Fibroblast of skin of right biceps (primary cell): ENCODE data around the gene UHRF2.
A peak's percentile ranks its signal among the peaks of the same experiment; 100 is the strongest.
"Not testable (repeated sequence)": the region's sequence is repeated elsewhere in the genome, so short reads cannot be mapped to it uniquely, and the experiment has no call there.

Experiments used
- DNase-seq: peaks from one replicate; pipeline ENCODE4 v3.0.0-alpha.2; 2013

UHRF2 gene

GRCh38 chr9:6431038-6431437, 18.0 kb downstream of the UHRF2 start:
- DNase-seq: no peak

GRCh38 chr9:6433410-6433809, 20.4 kb downstream of the UHRF2 start:
- peak; percentile 35 for DNase-seq

GRCh38 chr9:6439051-6439703, 26.2 kb downstream of the UHRF2 start:
- DNase-seq: no peak

DNA sequence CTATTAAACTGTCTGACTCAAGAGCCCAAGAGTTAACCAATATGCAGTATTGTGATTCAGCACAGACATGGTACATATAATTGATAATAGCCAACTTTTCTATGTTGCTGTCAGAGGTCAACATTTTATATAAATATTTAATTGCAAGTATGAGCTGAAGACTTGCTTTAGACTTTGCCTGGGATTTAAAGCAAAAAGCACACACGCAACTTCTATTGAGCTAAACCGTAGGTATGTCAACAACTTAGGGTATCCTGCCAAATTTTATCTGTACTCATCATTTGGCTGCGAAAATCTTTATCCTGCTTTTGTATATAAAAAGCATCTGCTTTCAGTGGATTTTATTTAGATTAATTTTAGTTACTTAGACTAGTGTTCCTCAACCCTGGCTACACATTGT, 27.4 kb downstream of the UHRF2 start:
- DNase-seq: no peak

GRCh38 chr9:6441269-6441668, 28.3 kb downstream of the UHRF2 start:
- peak; percentile 8 for DNase-seq

DNA sequence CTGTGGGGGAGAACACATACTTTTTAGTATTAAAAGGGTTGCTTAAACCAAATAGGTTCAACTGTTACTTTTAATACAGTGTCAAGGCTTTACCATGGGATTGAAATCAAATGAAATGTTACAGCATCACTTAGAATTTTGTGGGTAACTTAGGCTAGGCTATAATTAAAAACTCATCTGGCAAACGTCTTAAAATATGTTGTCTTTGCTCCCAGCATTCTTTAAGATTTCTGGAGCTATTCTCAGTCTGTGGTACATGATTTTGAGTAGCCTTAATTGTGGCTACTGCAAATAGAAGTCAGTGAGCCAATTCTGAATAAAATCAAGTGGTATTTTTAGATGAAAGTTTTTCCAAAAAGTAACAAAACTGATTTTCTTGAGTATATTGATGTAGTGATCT, 30.7 kb downstream of the UHRF2 start:
- peak; percentile 18 for DNase-seq

DNA sequence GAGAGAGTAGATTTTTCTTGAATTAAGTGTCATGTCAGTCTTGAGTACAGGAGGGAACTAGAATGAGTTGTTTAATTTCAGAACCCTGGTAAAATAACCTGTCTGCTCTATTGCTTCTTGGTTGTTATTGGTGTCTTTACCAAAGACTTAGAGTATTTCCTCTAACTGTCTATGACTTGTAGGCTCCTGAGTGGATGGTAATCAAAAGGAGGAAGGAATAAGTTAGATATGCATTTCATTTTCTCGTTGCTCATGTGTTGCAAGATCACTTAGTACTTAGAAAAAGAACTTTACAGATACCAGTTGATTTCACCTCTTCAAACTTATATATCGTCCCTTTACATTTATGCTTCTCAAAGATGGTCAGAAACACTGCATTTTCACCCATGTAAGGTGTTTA, 31.1 kb downstream of the UHRF2 start:
- DNase-seq: no peak

DNA sequence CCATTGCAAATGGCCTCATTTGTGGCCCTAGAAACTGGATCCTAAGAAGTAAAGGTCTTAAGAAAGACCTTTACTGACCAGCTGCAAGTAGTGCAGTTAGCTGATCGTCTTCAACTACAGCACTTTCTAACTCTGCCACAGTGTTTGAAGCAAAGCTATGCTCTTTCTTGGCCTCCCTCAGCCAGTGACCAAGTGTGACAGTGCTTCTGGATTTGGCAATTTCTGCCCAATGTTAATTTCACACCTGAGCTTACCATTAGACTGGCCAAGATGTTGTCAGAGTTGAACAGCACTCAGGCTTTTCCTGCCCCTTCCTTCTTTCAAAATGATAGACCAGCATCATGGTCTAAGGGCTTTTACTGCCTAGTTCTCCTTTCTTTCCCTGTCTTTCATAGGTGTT, 36.1 kb downstream of the UHRF2 start:
- DNase-seq: no peak

DNA sequence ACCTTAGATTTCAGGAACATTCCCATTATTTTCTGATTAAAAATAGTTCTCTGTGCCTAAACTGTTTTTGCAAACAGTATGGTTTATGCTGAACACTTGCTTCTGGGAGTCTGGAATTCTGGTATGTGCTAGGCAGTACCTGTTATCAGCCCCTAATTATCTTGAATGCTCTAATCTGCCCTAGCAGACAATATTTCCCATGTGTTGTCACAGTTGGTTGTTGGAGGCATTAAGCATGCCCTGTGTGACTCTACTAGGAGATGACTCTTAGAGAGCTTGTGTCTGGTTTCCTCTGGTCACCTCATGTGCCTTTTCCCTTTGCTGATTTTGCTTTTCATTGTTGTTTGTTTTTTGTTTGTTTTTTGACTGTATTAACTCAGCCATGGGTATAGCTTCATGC, 36.6 kb downstream of the UHRF2 start:
- no peak for DNase-seq

GRCh38 chr9:6450641-6451375, 37.8 kb downstream of the UHRF2 start:
- DNase-seq: no peak

GRCh38 chr9:6455292-6455691, 42.3 kb downstream of the UHRF2 start:
- DNase-seq: not testable (repeated sequence)

DNA sequence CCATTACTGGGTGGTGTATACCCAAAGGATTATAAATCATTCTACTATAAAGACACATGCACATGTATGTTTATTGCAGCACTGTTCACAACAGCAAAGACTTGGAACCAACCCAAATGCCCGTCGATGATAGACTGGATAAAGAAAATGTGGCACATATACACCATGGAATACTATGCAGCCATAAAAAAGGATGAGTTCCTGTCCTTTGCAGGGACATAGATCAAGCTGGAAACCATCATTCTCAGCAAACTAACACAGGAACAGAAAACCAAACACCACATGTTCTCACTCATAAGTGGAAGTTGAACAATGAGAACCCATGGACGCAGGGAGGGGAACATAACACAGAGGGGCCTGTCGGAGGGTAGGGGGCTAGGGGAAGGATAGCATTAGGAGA, 45.7 kb downstream of the UHRF2 start:
- not testable (repeated sequence) for DNase-seq

- no peak for DNase-seq
Measured at GRCh38 chr9:6459718-6460117, 46.7 kb downstream of the UHRF2 start.

DNA sequence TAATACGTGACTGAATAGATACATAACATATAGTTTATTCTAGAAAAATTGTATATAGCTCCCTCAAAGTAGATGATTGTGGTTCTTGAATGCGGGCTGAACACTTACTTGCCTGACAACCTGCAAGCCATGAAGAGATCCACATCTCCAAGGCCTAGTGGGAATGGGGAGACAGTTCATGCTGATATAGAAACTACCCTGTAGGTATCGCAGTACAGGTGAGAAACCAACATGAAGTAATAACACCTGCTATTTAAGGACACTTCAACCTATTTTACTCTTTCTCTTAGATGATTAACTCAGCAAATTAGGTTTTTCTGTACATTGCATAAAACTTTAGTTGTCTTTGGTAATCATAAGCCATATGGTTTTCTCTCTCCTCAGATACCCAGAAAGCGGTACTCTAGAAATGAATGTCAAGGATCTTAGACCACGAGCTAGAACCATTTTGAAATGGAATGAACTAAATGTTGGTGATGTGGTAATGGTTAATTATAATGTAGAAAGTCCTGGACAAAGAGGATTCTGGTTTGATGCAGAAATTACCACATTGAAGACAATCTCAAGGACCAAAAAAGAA, 47.3 kb downstream of the UHRF2 start:
- no peak for DNase-seq

DNA sequence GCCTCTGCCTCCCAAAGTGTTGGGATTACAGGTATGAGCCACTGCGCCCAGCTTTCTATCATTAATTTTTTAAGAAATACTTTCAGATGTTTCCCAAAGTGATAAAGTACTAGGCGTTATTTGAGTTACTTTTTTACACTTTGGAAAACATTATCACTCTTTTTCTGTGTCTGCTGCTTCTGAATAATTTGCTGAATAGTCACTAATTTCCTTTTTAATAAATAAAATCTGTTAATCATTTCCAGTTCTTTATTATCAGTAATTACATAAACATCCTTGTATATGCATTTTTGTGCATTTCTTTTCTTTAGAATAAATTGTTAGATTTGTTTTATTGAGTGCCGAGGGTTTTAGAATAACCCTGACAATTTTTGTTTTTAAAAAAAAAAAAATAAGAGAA, 48.6 kb downstream of the UHRF2 start:
- DNase-seq: no peak

- no peak for DNase-seq
Measured at GRCh38 chr9:6467006-6467625, 54.1 kb downstream of the UHRF2 start.

GRCh38 chr9:6471231-6471850, 58.3 kb downstream of the UHRF2 start:
- no peak for DNase-seq

DNA sequence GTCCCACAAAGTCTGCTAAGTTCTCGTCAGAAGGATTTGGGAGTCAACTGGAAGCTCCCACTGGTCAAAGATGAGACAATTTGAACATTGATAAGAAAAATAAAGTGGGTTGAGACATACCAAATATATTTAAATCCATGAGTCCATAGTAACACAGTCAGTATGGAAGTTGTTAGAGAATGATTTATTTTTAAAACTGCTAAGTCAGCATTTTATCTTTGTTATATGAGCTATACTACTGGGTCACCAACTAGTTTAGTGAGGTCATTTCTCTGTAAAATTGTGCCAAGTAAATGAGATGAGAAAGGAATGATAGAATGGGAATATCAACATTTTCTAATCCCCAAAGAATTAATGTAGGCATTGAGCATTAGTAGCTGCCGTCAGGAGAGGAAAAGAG, 60.2 kb downstream of the UHRF2 start:
- no peak for DNase-seq

DNA sequence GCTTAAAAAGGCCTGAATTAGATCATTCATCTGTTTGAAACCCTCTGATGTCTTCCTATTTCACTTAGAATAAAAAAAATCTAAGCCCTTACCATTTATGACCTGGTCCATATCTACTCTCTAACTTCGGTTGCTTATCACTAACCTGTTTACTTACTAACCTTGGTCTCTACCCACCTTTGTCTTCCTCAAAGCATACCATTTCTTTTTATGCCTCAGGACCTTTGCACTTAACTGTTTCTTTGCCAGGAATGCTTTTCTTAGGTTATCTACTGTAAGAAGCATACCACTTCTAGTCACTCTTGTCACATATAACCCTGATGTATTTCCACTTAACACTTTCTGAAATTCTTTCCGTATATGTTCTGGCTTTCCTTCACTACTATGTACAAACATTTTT, 67.0 kb downstream of the UHRF2 start:
- no peak for DNase-seq

GRCh38 chr9:6484210-6484609, 71.2 kb downstream of the UHRF2 start:
- DNase-seq: no peak

GRCh38 chr9:6488395-6488794, 75.4 kb downstream of the UHRF2 start:
- DNase-seq: no peak

DNA sequence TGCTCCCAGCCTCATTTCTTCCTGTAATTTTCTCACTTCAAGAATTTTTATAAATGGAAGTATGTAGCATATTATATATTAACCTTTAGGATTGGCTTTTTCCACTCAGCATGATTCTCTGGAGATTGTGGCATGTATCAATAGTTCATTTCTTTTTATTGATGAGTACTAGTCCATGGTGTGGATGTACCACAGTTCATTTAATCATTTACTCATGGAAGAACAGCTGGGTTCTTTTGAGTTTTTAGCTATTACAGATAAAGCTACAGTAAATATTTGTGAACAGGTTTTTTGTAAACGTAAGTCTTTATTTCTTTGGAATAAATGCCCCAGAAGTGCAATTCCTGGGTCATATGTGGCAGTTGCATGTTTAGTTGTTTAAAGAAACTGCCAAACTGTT, 76.1 kb downstream of the UHRF2 start:
- no peak for DNase-seq

- no peak for DNase-seq
Measured at GRCh38 chr9:6490863-6491262, 77.9 kb downstream of the UHRF2 start.

GRCh38 chr9:6495466-6495865, 82.5 kb downstream of the UHRF2 start:
- DNase-seq: no peak
